ENCODE measurements around the gene HSD3B7.
A peak's percentile ranks its signal among the peaks of the same experiment; 100 is the strongest.

The HSD3B7 gene

GRCh38 chr16:31031276-31031675, 46.3 kb downstream of the HSD3B7 start:
- no peak for DNase-seq

GRCh38 chr16:31032736-31033708, 48.0 kb downstream of the HSD3B7 start, which contains the start of gene STX4:
Gene STX4, plus strand, starts transcription at chr16:31033558. Its CDS starts 248 bp downstream, at chr16:31033806.
- DNase-seq, result peak; percentile 64

GRCh38 chr16:31033709-31034492, 48.9 kb downstream of the HSD3B7 start:
- DNase-seq, result peak; percentile 18

DNA sequence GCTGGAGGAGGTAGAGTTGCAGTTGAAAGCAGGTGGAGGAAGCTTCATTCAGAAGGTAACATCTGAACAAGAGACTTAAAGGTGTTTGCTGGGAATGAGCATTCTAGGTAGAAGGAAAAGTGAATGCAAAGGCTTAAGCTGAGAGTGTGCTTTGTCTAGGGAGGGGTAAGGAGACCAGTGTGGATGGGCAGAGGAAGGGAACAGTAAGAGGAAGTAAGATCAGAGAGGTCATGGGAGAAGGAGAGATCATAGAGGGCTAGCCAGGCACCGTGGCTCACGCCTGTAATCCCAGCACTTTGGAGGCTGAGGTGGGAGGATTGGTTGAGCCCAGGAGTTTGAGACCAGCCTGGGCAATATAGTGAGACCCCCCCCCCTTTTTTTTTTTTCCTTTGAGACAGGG, 51.7 kb downstream of the HSD3B7 start:
- DNase-seq, result no peak

All from NCI-H524 treated with DMSO at 0.1 percent for 48 hours (cell line).